Subcutaneous abdominal adipose tissue (tissue), 5 donors: ENCODE data around the gene RASAL2.
"Not testable (repeated sequence)": the region's sequence is repeated elsewhere in the genome, so short reads cannot be mapped to it uniquely, and the experiment has no call there.

Experiments used
- H3K27ac ChIP-seq: one replicate; pipeline ENCODE4 v1.7.0; 2013; ENCODE audit warnings: low read depth, mild to moderate bottlenecking, inconsistent platforms, low read length, moderate library complexity
- H3K27me3 ChIP-seq, 5 donors: one replicate each; pipeline ENCODE4 v1.7.0; 2013; ENCODE audit warnings: low read length in 5 of 5, inconsistent platforms in 1 of 5; ENCODE audit not compliant: control insufficient read depth in 5 of 5, insufficient read depth in 4 of 5
- H3K36me3 ChIP-seq, 5 donors: one replicate each; pipeline ENCODE4 v1.7.0; 2013; ENCODE audit warnings: low read length in 5 of 5; ENCODE audit not compliant: control insufficient read depth in 5 of 5, insufficient read depth in 5 of 5
- H3K4me1 ChIP-seq, 5 donors: one replicate each; pipeline ENCODE4 v1.7.0; 2013; ENCODE audit warnings: low read length in 5 of 5, mild to moderate bottlenecking in 3 of 5, moderate library complexity in 1 of 5; ENCODE audit not compliant: control insufficient read depth in 5 of 5, insufficient read depth in 5 of 5
- H3K4me3 ChIP-seq, 5 donors: one replicate each; pipeline ENCODE4 v1.7.0; 2013; ENCODE audit warnings: low read length in 5 of 5, low read depth in 1 of 5
- H3K9ac ChIP-seq, 5 donors: one replicate each; pipeline ENCODE4 v1.7.0; 2013; ENCODE audit warnings: low read length in 5 of 5, mild to moderate bottlenecking in 4 of 5, moderate library complexity in 3 of 5
- H3K9me3 ChIP-seq, 5 donors: one replicate each; pipeline ENCODE4 v1.7.0; 2013; ENCODE audit warnings: low read length in 5 of 5; ENCODE audit not compliant: control insufficient read depth in 5 of 5
- donor health status: healthy.
- donor health status: healthy.
- donor health status: healthy.
- donor health status: healthy.
- donor health status: healthy.

RASAL2 gene

DNA sequence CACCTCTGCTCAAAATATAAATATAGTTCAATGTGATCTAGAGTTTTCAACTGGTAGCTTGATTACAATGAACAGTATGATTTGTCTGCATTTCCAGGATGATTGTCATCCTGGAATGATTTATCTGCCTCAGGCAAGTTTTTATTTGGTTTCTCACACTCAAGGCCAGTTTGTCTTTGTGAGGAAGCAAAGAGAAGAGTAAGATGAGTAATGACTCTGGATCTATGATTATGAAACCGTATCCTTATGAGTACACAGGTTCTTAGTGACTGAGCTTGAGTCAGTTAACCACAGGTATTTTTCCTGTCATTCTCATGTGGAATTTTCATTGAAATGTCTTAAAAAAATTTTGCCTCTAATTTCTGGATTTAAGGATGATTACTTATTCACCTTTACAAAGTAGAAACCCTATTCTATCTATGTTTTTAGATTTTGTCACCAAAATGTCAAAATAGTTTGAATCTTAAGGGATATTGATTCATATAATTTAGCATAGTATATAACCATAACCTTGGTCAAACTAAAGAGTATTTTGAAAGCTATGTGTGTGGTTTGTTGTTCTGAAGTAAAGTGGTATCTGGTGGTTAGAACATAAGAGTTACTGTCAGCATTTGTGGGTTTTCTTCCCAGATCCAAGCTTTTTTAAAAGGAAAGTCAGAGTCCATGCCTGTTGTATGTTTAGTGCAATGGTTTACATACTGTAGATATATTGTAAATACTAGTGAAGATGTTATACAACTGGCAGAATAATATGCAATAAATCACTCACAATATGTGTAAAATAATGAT, 145.0 kb downstream of the RASAL2 start:
- Histone ChIP-seq H3K4me1 (peaks cover 0 to 3% (median 0%) of the 10 kb centered on the region in 5 donors), H3K36me3 (no peaks in the 10 kb centered on the region), H3K9me3 (no peaks in the 10 kb centered on the region), H3K4me3 (no peak overlapping the region), H3K9ac (no peak overlapping the region), H3K27ac (no peak overlapping the region), H3K27me3 (no peaks in the 10 kb centered on the region)

DNA sequence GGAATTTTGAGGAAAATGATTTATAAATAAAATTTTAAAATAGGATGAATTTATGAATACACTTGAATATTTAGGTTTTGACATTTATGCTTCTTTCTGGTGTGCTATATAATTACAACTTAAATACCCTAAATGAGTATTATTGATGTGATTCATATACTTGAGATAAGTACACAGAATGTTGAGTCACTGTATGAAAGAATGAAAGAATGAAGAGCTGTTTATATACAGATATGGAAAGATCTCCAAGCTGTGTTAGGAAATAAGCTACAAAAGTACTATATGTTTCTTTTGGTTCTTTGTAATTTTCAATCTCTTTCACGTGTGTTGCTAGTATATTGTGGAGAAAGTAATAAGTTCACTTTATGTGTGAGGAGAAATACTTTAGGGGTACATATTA, 147.2 kb downstream of the RASAL2 start:
- Histone ChIP-seq H3K9ac (no peak overlapping the region), H3K9me3 (no peaks in the 10 kb centered on the region), H3K4me3 (no peak overlapping the region)

DNA sequence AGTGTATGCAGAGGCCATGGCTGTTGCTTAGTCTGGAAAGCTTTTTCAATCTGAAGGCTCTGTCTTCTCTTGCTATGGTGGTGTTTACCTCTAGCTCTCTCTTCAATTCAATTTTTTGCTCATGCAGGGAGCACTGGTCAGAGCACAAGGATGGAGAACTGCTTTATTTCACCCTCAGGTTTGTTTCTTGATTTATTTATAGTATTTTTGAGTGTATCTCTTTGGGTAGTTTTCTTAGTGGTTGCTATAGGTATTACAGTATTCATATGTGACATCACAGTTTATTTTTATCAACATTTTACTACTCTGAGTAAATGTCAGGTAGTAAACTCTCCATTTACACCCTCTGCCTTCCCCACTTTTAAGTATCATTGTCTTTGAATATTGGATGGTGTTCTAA, 147.9 kb downstream of the RASAL2 start:
- Histone ChIP-seq H3K27me3 (no peaks in the 10 kb centered on the region), H3K4me3 (no peak overlapping the region), H3K9ac (no peak overlapping the region), H3K36me3 (no peaks in the 10 kb centered on the region), H3K9me3 (no peaks in the 10 kb centered on the region), H3K27ac (no peak overlapping the region), H3K4me1 (peaks cover 0 to 3% (median 0%) of the 10 kb centered on the region in 5 donors)

More for the DNA sequence above, 147.2 kb downstream of the RASAL2 start:
- Histone ChIP-seq H3K36me3 (no peaks in the 10 kb centered on the region), H3K27ac (no peak overlapping the region), H3K27me3 (no peaks in the 10 kb centered on the region), H3K4me1 (peaks cover 0 to 3% (median 0%) of the 10 kb centered on the region in 5 donors)

DNA sequence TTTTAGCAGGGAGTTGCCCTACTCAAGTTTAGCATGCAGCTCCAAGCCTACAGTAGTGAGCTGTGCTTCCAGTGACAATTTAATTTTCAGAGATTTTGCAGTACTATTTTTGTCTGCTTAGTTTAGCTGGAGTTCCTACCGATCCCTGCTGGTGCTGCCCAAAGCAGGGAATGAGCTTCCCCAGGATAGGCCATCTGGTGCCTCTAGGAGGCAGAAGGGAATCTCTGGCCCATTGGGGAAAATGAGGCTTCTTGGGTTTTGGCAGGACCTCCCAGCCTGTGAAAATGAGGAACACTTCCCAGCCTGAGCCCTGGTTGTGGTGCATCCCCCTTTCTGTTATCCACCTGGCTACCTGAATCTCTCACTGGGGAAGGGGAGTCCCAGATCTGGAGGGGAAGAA, 149.2 kb downstream of the RASAL2 start:
- H3K36me3 ChIP-seq, result no peaks in the 10 kb centered on the region
- H3K4me3 ChIP-seq, result no peak overlapping the region
- no peaks in the 10 kb centered on the region for H3K27me3 ChIP-seq
- H3K9ac ChIP-seq, result no peak overlapping the region
- H3K4me1 ChIP-seq, result peaks cover 0 to 3% (median 0%) of the 10 kb centered on the region in 5 donors
- H3K27ac ChIP-seq, result no peak overlapping the region
- H3K9me3 ChIP-seq, result peaks cover under 1 to 2% (median 1%) of the 10 kb centered on the region in 5 donors

DNA sequence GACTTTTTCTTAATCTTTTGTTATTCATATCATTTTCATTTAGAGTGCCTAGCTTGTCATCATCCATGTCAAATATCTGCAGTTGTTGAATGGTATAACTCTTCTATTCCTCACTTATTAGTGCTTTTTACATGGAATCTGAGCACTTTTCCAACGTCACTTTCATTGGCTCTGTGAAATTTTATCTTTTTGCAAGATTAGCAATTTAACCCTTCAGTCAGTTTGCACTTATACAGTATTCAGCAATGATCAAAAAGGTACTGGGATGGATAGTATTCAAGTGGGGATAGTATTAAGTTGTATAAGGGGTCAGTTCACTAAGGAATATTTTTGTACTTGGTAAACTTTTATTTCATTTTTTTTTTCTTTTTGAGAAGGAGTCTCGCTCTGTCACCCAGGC, 150.0 kb downstream of the RASAL2 start:
- Histone ChIP-seq H3K27ac (no peak overlapping the region), H3K9me3 (peaks cover 4 to 7% (median 4%) of the 10 kb centered on the region in 5 donors), H3K36me3 (no peaks in the 10 kb centered on the region), H3K4me3 (no peak overlapping the region), H3K4me1 (no peaks in the 10 kb centered on the region), H3K27me3 (no peaks in the 10 kb centered on the region), H3K9ac (no peak overlapping the region)

DNA sequence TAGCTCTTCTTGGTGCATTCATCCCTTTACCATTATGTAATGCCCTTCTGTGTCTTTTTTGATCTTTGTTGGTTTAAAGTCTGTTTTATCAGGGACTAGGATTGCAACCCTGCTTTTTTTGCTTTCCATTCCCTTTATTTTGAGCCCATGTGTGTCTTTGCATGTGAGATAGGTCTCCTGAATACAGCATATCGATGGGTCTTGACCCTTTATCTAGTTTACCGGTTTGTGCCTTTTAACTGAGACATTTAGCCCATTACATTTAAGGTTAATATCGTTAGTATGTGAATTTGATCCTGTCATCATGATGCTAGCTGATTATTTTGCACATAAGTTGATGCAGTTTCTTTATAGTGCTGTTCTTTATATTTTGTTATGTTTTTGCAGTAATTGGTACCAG, 154.4 kb downstream of the RASAL2 start:
- H3K9me3 ChIP-seq, result peaks cover 4 to 13% (median 5%) of the 10 kb centered on the region in 5 donors
- not testable (repeated sequence) for H3K4me1 ChIP-seq, H3K27ac ChIP-seq, H3K36me3 ChIP-seq, H3K9ac ChIP-seq, H3K4me3 ChIP-seq, H3K27me3 ChIP-seq

DNA sequence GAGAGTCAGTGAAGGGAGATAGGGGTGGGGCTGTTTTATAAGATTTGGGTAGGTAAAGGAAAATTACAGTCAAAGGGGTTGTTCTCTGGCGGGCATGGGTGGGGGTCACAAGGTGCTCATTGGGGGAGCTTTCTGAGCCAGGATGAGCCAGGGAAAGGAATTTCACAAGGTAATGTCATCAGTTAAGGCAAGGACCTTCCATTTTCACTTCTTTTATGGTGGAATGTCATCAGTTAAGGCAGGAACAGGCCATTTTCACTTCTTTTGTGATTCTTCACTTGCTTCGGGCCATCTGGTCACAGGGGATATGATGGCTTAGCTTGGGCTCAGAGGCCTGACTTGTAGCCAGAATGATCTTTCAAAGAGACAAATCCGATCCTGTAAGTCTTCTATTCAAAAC, 159.7 kb downstream of the RASAL2 start:
- H3K36me3 ChIP-seq, H3K9me3 ChIP-seq, H3K4me3 ChIP-seq, H3K4me1 ChIP-seq, H3K9ac ChIP-seq, H3K27me3 ChIP-seq, H3K27ac ChIP-seq: not testable (repeated sequence)

DNA sequence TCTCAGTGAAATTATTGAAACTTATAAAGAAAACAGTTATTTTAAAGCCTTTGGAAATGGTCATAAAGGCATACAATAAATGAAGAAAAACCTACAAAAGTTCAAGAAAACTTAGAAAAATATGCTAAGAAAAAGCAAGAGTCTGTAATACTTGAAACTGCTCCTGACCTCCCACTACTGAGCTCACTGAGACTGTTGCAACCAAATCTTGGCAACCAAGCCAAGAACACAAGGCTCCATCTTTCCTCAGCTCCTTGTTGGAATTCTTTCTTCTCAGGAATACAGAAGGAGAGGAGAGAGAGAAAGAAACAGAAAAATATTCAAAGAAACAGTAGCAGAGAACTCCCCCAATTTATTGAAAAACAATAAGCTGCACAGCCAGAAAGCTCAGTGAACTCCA, 160.5 kb downstream of the RASAL2 start:
- Histone ChIP-seq H3K9me3 (peaks cover 0 to 4% (median 3%) of the 10 kb centered on the region in 5 donors), H3K36me3 (peaks cover 0 to 6% (median 0%) of the 10 kb centered on the region in 5 donors), H3K4me1 (no peaks in the 10 kb centered on the region), H3K4me3 (no peak overlapping the region), H3K9ac (no peak overlapping the region), H3K27ac (no peak overlapping the region), H3K27me3 (no peaks in the 10 kb centered on the region)

DNA sequence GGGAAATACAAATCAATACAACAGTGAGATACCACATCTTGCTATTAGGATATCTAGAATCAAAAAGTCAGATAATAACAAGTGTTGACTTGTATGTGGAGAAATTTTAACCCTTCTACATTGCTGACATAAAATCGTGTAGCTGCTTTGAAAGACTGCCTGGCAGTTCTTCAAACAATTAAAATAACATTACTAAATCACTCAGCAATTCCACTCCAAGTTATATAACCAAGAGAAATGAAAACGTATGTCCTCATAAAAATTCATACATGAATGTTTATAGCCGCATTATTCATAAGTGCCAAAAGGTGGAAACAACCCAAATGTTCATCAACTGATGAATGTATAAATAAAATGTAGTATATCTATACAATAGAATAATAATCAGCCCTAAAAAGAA, 164.6 kb downstream of the RASAL2 start:
- no peak overlapping the region for H3K4me3 ChIP-seq
- no peak overlapping the region for H3K9ac ChIP-seq
- H3K27me3 ChIP-seq, result no peaks in the 10 kb centered on the region
- peaks cover 0 to 3% (median 0%) of the 10 kb centered on the region in 5 donors for H3K9me3 ChIP-seq
- H3K4me1 ChIP-seq, result no peaks in the 10 kb centered on the region
- H3K36me3 ChIP-seq, result no peaks in the 10 kb centered on the region
- no peak overlapping the region for H3K27ac ChIP-seq

DNA sequence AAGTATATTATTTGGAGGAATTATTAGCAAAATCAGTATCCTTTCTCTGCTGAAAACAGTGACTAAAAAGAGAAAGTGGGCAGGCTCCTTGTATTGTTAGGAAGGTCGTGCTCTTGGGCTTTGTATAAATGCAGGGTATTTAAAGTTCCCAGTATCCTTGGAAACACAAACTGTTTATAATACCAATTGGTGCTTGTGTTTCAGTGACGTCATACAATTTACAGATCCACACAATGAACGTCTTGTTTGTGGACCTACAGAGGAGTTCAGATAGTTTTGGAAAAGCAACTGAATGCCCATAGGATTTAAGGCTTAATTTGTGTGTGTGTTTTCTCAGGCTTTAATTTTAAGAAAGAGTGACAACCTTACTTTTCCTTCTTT, 168.2 kb downstream of the RASAL2 start:
- H3K4me3 ChIP-seq, result no peak overlapping the region
- H3K27ac ChIP-seq, result no peak overlapping the region
- no peaks in the 10 kb centered on the region for H3K27me3 ChIP-seq
- no peaks in the 10 kb centered on the region for H3K4me1 ChIP-seq
- no peaks in the 10 kb centered on the region for H3K9me3 ChIP-seq
- H3K9ac ChIP-seq, result no peak overlapping the region
- H3K36me3 ChIP-seq, result no peaks in the 10 kb centered on the region
